CD14-positive monocyte (primary cell): ENCODE results near the gene MPND. TPM values are rescaled to one million over a fixed set of nuclear protein-coding genes. Genes with fewer than 3 reads are reported as not detected.
"Not testable (repeated sequence)": the region's sequence is repeated elsewhere in the genome, so short reads cannot be mapped to it uniquely, and the experiment has no call there.

Source experiments
- DNase-seq, 3 donors: peaks; one replicate each; pipeline ENCODE4 v3.0.0-alpha.2; 2011 to 2022
- H2AFZ ChIP-seq: 2 replicates; pipeline ENCODE4 v1.6.0; 2012; ENCODE audit warnings: mild to moderate bottlenecking, low read depth, low read length, inconsistent platforms; ENCODE audit not compliant: insufficient read depth, poor library complexity, severe bottlenecking
- H3K27ac ChIP-seq, 2 donors: 1 replicate in 1 of 2; 2 replicates in 1 of 2; pipeline ENCODE4 v1.5.1; 2012 to 2013; ENCODE audit warnings: low read length in 2 of 2, control low read depth in 1 of 2, inconsistent platforms in 1 of 2, low read depth in 1 of 2, mild to moderate bottlenecking in 1 of 2
- H3K27me3 ChIP-seq, 2 donors: one replicate each; pipeline versions ENCODE4 v1.6.0 to v1.6.1; 2011 to 2013; ENCODE audit warnings: low read length in 2 of 2; ENCODE audit not compliant: control insufficient read depth in 2 of 2, insufficient read depth in 2 of 2
- H3K36me3 ChIP-seq, 2 donors: replicated peaks in 1 of 2; 1 replicate in 1 of 2; 2 replicates in 1 of 2; pipeline versions ENCODE4 v1.5.1 to v1.6.1; 2012 to 2013; ENCODE audit warnings: low read length in 2 of 2, control low read depth in 1 of 2, inconsistent platforms in 1 of 2, mild to moderate bottlenecking in 1 of 2; ENCODE audit not compliant: insufficient read depth in 2 of 2, control insufficient read depth in 1 of 2
- H3K4me1 ChIP-seq, 2 donors: 1 replicate in 1 of 2; 2 replicates in 1 of 2; pipeline versions ENCODE4 v1.5.1 to v1.6.1; 2012 to 2013; ENCODE audit warnings: low read length in 2 of 2, control low read depth in 1 of 2, inconsistent platforms in 1 of 2, mild to moderate bottlenecking in 1 of 2, moderate library complexity in 1 of 2; ENCODE audit not compliant: insufficient read depth in 2 of 2, control insufficient read depth in 1 of 2
- H3K4me2 ChIP-seq: replicated peaks from 2 replicates; pipeline ENCODE3; 2012; ENCODE audit warnings: low read length, moderate library complexity, mild to moderate bottlenecking; ENCODE audit not compliant: poor library complexity, severe bottlenecking; ENCODE audit errors: extremely low read depth
- H3K4me3 ChIP-seq, 3 experiments: fragments of 200-600 bp in 1 of 3; sonication (generic) in 1 of 3; replicated peaks in 1 of 3; 1 replicate in 2 of 3; 2 replicates in 1 of 3; pipeline ENCODE4 v1.5.1; 2011 to 2013; ENCODE audit warnings: low read length in 3 of 3, mild to moderate bottlenecking in 3 of 3, control low read depth in 2 of 3, low read depth in 2 of 3, inconsistent platforms in 1 of 3, moderate library complexity in 1 of 3
- H3K79me2 ChIP-seq: 2 replicates; pipeline ENCODE4 v1.6.0; 2012; ENCODE audit warnings: mild to moderate bottlenecking, control low read depth, inconsistent platforms, low read length, moderate library complexity; ENCODE audit not compliant: insufficient read depth
- H3K9ac ChIP-seq: 2 replicates; pipeline ENCODE4 v1.6.0; 2017; ENCODE audit warnings: low read length, mild to moderate bottlenecking; ENCODE audit not compliant: insufficient read depth, poor library complexity, severe bottlenecking
- H3K9me3 ChIP-seq, 2 donors: replicated peaks in 1 of 2; 1 replicate in 1 of 2; 2 replicates in 1 of 2; pipeline versions ENCODE4 v1.5.1 to v1.6.1; 2012 to 2013; ENCODE audit warnings: low read length in 2 of 2, control low read depth in 1 of 2; ENCODE audit not compliant: control insufficient read depth in 1 of 2, insufficient read depth in 1 of 2
- H4K20me1 ChIP-seq: 2 replicates; pipeline ENCODE4 v1.6.0; 2012; ENCODE audit warnings: mild to moderate bottlenecking, low read length, control low read depth, moderate library complexity; ENCODE audit not compliant: insufficient read depth
- H3K27ac Mint-ChIP-seq, 7 donors: one replicate each; pipeline ENCODE4 v1.8.0; 2020; ENCODE audit warnings: mild to moderate bottlenecking in 7 of 7, mixed read lengths in 7 of 7, moderate library complexity in 6 of 7, inconsistent platforms in 2 of 7
- H3K27me3 Mint-ChIP-seq, 3 donors: one replicate each; pipeline ENCODE4 v1.8.0; 2021 to 2022; ENCODE audit warnings: low read depth in 3 of 3, mild to moderate bottlenecking in 3 of 3, mixed read lengths in 3 of 3, moderate library complexity in 3 of 3, inconsistent platforms in 1 of 3
- H3K36me3 Mint-ChIP-seq, 2 donors: one replicate each; pipeline ENCODE4 v1.8.0; 2020; ENCODE audit warnings: mixed read lengths in 2 of 2, inconsistent platforms in 1 of 2, mild to moderate bottlenecking in 1 of 2
- H3K4me1 Mint-ChIP-seq: one replicate; pipeline ENCODE4 v1.8.0; 2020; ENCODE audit warnings: mild to moderate bottlenecking, mixed read lengths
- H3K4me3 Mint-ChIP-seq, 2 donors: one replicate each; pipeline ENCODE4 v1.8.0; 2020; ENCODE audit warnings: mild to moderate bottlenecking in 2 of 2, mixed read lengths in 2 of 2, moderate library complexity in 1 of 2
- H3K9me3 Mint-ChIP-seq, 7 donors: one replicate each; pipeline ENCODE4 v1.8.0; 2020 to 2022; ENCODE audit warnings: mixed read lengths in 7 of 7, mild to moderate bottlenecking in 6 of 7, moderate library complexity in 6 of 7, inconsistent platforms in 2 of 7
- WGBS: methylation state at CpG from one replicate; pipeline ENCODE4 v1.1.5; 2013; ENCODE audit warnings: missing lambda C conversion rate; ENCODE audit not compliant: insufficient coverage; 5-methylcytosine and 5-hydroxymethylcytosine counted together
- intact Hi-C, 2 donors: fragments of 100-400 bp; cut with micrococcal nuclease; formaldehyde crosslinking; loops; one replicate each; pipeline versions ENCODE4 v1.15.0 to v1.15.1; 2023
- polyA plus RNA-seq, 3 donors: library from polyadenylated mRNA; depleted of rRNA in 1 of 3; unstranded in 2 of 3; stranded (reverse) in 1 of 3; fragments of 300-500 nt in 2 of 3; fragments of >200 nt in 1 of 3; fragmentation: Illumina TruSeq in 2 of 3; gene quantifications; 1 replicate in 2 of 3; 2 replicates in 1 of 3; pipeline ENCODE4 v1.2.3, GENCODE V29; 2012 to 2021
- TF ChIP-seq, protein P1 (sequence below): fragments of 200-600 bp; IDR thresholded peaks from one replicate; pipeline ENCODE4 v1.8.0; 2022; ENCODE audit warnings: antibody characterized with exemption, mild to moderate bottlenecking

Gene MPND
- polyA plus RNA-seq, 3 donors, result 6.5 to 15.9 (median 7.0) TPM

DNA sequence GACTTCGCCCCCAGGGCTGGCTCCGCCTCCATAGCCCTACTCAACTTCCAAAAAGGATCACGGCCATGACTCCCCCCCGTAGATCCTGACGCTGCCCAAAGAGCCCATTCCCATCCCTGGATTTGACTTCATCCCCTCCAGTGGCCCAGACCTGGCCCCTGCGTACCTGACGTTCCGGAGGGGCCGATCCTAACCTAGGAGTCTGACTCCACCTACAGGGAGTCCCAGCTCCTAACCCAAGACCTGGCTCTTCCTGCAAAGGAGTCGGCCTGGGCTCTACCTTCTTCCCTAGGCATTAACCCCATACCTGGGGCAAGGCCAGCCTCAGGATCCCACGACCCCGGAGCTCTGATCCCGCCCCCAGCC, 15.5 kb upstream of the MPND start:
- H3K9ac ChIP-seq, result no peak overlapping the region
- H3K27me3 Mint-ChIP-seq, result peaks cover 28 to 45% (median 41%) of the 10 kb centered on the region in 3 donors
- peaks cover 2 to 28% of the 10 kb centered on the region in 2 donors for H3K27me3 ChIP-seq
- H3K4me3 ChIP-seq, result peak overlapping the region; percentile 14 to 65 (median 39)
- TF ChIP-seq, protein P1, sequence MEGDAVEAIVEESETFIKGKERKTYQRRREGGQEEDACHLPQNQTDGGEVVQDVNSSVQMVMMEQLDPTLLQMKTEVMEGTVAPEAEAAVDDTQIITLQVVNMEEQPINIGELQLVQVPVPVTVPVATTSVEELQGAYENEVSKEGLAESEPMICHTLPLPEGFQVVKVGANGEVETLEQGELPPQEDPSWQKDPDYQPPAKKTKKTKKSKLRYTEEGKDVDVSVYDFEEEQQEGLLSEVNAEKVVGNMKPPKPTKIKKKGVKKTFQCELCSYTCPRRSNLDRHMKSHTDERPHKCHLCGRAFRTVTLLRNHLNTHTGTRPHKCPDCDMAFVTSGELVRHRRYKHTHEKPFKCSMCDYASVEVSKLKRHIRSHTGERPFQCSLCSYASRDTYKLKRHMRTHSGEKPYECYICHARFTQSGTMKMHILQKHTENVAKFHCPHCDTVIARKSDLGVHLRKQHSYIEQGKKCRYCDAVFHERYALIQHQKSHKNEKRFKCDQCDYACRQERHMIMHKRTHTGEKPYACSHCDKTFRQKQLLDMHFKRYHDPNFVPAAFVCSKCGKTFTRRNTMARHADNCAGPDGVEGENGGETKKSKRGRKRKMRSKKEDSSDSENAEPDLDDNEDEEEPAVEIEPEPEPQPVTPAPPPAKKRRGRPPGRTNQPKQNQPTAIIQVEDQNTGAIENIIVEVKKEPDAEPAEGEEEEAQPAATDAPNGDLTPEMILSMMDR, result no peak
- H3K27ac Mint-ChIP-seq, result peak overlapping the region in 1 of 7 donors; percentile 23
- H4K20me1 ChIP-seq, result no peaks in the 10 kb centered on the region
- peaks cover 3% of the 10 kb centered on the region in 2 donors for H3K36me3 Mint-ChIP-seq
- peaks cover 30% of the 10 kb centered on the region for H3K4me1 Mint-ChIP-seq
- peaks cover 8 to 29% (median 17%) of the 10 kb centered on the region in 7 donors for H3K9me3 Mint-ChIP-seq
- peak overlapping the region; percentile 77 for H3K4me2 ChIP-seq
- intact Hi-C loops, result loop anchor here (1.0 to 10.0 kb wide), 3 partner anchors 14 to 347 kb away; partner anchors contain the start of genes MPND (in 1 of the 2) and MYDGF (in 1 of the 2)
- peaks cover 0 to 15% of the 10 kb centered on the region in 2 donors for H3K9me3 ChIP-seq
- no peak for DNase-seq
- no peaks in the 10 kb centered on the region for H3K79me2 ChIP-seq
- 18% methylated on average over 13 of the region's 13 CpGs for WGBS
- H3K4me1 ChIP-seq, result peaks cover 23 to 26% of the 10 kb centered on the region in 2 donors
- H3K4me3 Mint-ChIP-seq, result peak overlapping the region; percentile 76 to 85
- H3K27ac ChIP-seq, result no peak overlapping the region
- peak overlapping the region; percentile 54 for H2AFZ ChIP-seq
- H3K36me3 ChIP-seq, result no peaks in the 10 kb centered on the region

DNA sequence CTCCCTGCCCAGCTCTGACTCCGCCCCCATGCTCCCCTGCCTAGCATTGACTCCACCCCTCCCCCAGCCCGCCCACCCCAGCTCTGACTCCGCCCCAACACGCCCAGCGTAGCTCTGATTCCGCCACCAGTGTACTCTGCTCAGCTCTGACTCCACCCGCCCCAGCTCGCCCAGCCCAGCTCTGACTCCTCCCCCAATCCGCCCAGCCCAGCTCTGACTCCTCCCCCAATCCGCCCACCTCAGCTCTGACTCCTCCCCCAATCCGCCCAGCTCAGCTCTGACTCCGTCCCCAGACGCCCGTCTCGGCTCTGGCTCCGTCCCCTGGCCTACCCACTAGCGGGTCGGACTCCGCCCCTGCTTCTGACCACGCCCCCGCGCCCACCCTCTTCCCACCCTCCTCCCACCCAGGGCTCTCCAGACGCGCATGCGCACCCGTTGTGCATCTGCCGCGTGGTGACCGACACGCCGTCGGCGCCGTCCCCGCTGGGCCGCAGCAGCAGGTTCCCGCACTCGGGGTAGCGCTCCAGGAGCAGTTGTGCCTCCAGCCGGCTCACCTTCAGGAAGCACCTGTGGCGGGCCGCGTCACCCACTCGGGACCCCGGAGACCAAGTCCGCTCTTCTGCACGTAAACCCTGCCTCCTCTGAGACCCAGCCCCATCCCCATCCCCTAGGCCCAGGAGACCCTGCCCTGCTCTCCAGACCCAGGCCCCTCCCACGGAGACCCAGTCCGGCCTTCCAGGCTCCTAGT, 14.9 kb upstream of the MPND start:
- H3K27ac ChIP-seq, result no peak overlapping the region
- Mint-ChIP-seq H3K27me3 (peaks cover 28 to 45% (median 41%) of the 10 kb centered on the region in 3 donors), H3K36me3 (peaks cover 3% of the 10 kb centered on the region in 2 donors), H3K9me3 (peaks cover 8 to 26% (median 17%) of the 10 kb centered on the region in 7 donors), H3K4me3 (peak overlapping the region; percentile 76 to 85), H3K27ac (peak overlapping the region in 1 of 7 donors; percentile 36), H3K4me1 (peaks cover 30% of the 10 kb centered on the region)
- peaks cover 0 to 15% of the 10 kb centered on the region in 2 donors for H3K9me3 ChIP-seq
- TF ChIP-seq, protein P1, result no peak
- H4K20me1 ChIP-seq, result no peaks in the 10 kb centered on the region
- peaks cover 2 to 28% of the 10 kb centered on the region in 2 donors for H3K27me3 ChIP-seq
- peaks cover 23 to 26% of the 10 kb centered on the region in 2 donors for H3K4me1 ChIP-seq
- H2AFZ ChIP-seq, result peak overlapping the region; percentile 79
- no peaks in the 10 kb centered on the region for H3K79me2 ChIP-seq
- DNase-seq, result peak; percentile 83 to 86 (median 84)
- peak overlapping the region in 2 of 3 experiments; percentile 27 to 65 for H3K4me3 ChIP-seq
- H3K36me3 ChIP-seq, result no peaks in the 10 kb centered on the region
- intact Hi-C loops, result loop anchor here (1.0 to 10.0 kb wide), 3 partner anchors 14 to 346 kb away; partner anchors contain the start of genes MPND (in 1 of the 2) and MYDGF (in 1 of the 2)
- peak overlapping the region; percentile 40 for H3K9ac ChIP-seq
- WGBS, result under 1% methylated on average over 42 of the region's 49 CpGs
- peak overlapping the region; percentile 77 for H3K4me2 ChIP-seq

DNA sequence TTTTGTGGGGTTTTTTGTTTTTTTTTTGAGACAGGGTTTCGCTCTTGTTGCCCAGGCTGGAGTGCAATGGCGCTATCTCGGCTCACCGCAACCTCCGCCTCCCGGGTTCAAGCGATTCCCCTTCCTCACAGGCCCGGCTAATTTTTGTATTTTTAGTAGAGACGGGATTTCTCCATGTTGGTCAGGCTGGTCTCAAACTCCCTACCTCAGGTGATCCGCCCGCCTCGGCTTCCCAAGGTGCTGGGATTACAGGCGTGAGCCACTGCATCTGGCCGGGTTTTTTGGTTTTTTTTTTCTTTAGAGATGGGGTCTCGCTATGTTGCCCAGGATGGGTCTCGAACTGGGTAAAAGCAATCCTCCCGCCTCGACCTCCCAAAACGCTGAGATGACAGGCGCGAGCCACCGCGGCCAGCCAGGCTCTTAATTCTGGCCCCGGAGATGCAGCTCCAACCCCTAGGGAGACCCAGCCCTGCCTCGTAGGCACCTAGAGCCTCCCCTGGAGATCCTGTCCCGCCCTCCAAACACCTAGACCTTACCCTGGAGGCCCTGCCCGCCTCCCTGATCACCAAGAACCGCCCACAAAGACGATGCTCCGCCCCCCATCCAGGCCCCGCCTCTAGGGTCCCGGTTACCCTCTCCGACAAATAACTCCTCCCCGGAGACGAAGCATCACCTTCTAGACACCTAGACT, 14.2 kb upstream of the MPND start:
- Histone ChIP-seq H3K27me3 (peaks cover 2 to 28% of the 10 kb centered on the region in 2 donors), H3K4me3 (peak overlapping the region in 2 of 3 experiments; percentile 27 to 65), H3K9ac (peak overlapping the region; percentile 40), H3K4me2 (peak overlapping the region; percentile 77), H3K4me1 (peaks cover 23 to 26% of the 10 kb centered on the region in 2 donors), H3K9me3 (peaks cover 0 to 15% of the 10 kb centered on the region in 2 donors), H2AFZ (peak overlapping the region; percentile 79)
- DNase-seq, H3K36me3 ChIP-seq, H3K79me2 ChIP-seq, H4K20me1 ChIP-seq, H3K36me3 Mint-ChIP-seq, H3K27ac ChIP-seq: not testable (repeated sequence)
- WGBS, result 54% methylated on average over 24 of the region's 35 CpGs
- Mint-ChIP-seq H3K27ac (peak overlapping the region in 1 of 7 donors; percentile 36), H3K9me3 (peaks cover 8 to 26% (median 17%) of the 10 kb centered on the region in 7 donors), H3K4me1 (peaks cover 30% of the 10 kb centered on the region), H3K4me3 (peak overlapping the region; percentile 73 to 85), H3K27me3 (peaks cover 28 to 45% (median 41%) of the 10 kb centered on the region in 3 donors)
- intact Hi-C loops, result loop anchor here (1.0 to 10.0 kb wide), 3 partner anchors 13 to 346 kb away; partner anchors contain the start of genes MPND (in 1 of the 2) and MYDGF (in 1 of the 2)
